Hematopoietic multipotent progenitor cell (in vitro differentiated cells): ENCODE data around the gene ZFP64. TPM values are rescaled to one million over a fixed set of nuclear protein-coding genes. Genes with fewer than 3 reads are reported as not detected.
A peak's percentile ranks its signal among the peaks of the same experiment; 100 is the strongest.

Source experiments
- DNase-seq, 3 donors: peaks; one replicate each; pipeline ENCODE4 v3.0.0-alpha.2; 2011 to 2015; ENCODE audit warnings: low read depth in 2 of 3, low spot score in 2 of 3
- total RNA-seq: library from RNA; depleted of rRNA; stranded (reverse); fragments of >200 nt; gene quantifications from one replicate; pipeline ENCODE4 v1.2.3, GENCODE V29; 2012

Gene ZFP64
- total RNA-seq, 1 donor, result 19.9 TPM

DNA sequence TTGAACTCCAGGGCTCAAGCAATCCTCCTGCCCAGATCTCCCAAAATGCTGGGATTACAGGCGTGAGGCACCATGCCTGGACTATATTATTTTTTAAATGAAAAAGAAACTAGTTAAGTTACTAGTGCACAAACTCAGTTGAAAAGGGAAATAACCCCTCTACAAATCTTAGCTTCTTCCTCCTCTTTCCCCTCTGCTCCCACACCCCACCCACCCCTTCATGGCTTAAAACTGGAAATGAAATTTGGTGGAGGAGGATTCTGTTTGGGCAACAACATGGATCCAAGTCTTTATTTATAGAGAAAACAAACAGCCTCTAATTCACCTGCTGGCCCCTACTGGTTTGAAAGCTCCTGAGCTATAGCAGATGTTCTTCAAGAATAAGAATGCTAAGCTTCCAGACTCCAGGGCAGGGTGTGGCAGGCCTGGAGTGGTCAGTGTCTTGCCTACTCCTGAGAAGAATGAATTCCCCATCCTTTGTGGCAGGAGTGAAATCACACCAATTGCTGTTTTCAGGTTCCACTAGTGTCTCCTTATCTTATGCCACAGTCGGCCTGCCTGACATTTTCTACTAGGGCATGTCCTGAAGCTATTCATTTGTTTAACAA lies 73.5 kb downstream of the ZFP64 start:
- DNase-seq, result no peak

DNA sequence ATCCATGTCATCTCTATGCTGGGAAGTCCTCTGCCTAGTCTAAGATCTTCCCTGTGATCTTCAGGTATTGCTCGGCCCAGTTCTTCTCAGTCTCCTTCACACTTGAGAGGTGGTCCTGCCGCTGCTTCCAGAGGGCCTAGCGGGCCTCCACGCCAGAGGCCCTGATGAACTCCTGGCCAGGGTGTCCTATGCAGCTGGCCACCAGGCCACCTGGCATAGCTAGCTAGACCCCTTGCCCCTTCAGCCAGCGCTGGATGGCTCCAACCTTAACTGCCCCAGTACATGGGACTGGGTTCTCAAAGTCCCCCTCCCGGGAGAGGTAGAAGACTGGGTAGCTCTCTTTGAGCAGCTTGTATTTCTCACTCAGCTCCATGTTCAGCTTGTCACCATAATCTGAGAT lies 81.1 kb downstream of the ZFP64 start:
- DNase-seq, result no peak

DNA sequence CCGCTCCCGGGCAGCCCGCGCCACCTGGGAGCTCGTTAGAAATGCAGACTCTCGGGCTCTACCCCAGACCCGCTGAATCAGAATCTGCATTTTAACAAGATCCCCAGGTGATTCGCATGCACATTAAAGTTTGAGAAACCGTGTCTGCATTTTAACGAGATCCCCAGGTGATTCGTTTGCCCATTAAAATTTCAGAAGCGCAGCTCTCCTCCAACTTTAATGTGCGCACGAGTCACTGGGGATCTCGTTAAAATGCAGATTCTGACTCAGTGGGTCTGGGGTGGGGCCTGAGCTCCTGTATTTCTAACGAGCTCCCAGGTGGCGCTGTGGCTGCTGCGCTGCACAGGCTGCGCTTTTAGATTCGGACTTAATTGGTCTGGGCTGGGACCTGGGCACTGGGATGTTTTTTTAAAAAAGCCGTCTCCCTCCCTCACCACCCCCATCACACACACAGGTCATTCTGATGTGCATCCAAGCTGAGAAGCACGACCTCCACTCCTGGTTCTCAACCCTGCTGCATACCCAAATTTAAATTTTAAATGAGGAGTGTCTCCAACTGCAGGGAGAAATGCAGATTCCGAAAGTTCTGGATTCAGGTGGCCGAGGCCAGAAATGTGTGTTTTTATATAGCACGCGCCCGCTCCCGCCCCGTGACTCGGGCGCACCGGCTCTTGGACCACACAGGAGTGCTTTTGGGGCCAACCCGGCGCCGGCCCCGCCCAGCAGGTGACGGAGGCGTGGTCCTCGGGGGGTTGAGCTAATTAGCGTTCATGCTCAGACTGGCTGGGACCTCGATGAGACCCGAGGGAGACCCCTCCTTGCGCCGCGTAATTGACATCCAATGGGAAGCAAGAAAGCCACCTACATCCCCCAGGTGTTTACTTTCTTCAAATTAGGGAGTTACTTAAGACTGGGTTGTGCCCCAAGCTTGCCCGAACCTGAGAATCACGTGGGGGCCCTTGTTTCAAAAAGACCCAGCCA lies 85.8 kb downstream of the ZFP64 start:
- no peak for DNase-seq

DNA sequence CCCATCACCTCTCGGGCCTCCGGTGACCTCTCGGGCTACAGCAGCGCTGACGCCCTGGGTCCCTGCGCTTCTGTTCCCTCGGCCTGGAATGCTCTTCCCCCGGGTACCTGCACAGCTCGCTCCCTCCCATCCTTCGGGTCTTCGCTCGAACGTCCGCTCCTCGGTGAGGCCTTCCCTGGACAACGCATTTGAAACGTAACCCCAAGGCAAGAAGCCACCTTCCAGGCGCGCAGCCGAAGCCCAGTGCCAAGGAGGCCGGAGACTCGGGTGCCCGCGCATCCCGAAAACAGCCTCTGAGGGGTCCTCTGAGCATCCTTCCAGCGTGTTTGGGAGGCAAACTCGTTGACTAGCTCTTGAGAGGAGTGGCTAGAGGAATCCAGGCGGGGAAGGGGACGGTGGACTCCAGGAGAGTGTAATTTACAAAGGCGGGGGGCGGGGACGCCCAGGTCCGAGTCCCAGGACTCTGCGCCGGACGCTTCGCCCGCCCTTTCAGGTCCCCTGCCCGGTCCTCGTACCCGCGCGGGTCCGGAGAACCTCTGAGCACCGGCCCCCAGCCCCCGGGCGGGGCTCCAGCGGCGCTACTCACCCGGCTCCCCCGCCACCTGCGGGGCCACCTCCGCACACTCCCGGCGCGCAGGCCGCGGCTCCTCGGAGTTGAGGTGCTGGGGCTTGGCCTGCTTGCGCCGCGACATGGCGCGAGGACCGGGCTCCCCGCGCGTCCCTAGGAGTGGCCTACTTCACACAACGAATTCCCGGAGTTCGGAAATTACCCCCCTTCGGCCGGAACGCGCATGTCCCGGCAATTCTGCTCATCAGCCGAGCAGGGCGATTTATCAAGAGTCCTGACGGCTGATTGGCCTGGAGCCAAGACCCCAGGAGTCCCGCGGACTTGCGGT lies 86.8 kb downstream of the ZFP64 start:
- no peak for DNase-seq

DNA sequence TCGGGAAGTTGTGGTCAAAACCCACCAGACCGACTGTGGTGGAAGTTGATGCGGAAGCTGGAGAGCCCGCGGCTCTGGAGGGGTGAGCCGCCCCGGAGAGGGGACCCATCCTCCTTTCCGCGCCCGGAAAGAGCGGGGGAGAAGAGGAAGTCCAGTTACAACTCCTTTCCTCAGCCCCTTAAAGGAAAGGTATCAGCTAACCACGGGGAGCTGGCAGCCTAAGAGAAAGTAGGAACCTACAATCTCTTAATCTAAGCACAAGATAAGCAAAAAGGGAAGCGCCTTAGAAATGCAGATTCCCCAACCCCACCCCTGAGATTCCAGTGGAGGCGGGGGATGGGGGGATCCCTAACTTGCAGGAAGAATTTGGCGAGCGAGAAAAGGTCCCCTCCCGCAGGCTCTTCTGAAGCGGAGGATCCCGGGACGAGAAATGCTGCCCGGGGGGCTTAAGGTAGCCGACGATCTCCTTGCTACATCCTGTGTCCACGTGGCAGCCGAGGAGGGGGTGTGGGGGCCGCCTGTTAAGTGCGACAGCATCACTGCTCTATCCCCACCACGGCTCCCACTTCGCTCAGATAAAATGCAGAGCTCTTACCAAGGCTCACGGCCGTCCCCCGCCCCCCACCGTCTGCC lies 87.5 kb downstream of the ZFP64 start:
- peak in 2 of 3 donors; percentile 78 to 90 for DNase-seq

DNA sequence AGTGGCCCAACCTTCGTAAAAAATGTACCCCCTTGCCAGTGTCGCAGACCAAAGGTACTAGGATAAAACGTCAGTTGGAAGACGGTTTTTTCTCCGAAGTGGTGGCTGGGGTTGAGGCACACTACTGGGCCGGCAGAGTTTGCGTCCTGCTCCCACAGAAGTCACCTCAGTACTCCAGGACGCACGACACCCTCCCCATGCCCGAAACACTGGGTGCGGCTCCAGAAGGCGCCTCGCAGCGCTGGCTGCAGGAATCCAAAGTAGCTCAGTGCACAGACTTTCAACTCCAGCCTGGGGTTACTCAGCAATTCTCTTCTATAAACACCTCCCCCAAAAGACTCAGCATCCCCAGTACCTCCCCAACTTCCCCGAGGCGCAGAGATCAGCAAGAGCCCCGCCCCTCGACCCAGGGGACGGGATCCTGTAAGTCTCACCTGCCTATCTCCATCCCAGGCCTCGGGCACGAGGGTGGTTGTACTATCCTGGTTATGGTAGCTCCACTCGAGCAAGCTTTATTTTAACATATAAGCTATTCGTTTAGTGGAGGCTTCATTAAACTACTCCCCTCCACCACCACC lies 88.2 kb downstream of the ZFP64 start:
- no peak for DNase-seq

DNA sequence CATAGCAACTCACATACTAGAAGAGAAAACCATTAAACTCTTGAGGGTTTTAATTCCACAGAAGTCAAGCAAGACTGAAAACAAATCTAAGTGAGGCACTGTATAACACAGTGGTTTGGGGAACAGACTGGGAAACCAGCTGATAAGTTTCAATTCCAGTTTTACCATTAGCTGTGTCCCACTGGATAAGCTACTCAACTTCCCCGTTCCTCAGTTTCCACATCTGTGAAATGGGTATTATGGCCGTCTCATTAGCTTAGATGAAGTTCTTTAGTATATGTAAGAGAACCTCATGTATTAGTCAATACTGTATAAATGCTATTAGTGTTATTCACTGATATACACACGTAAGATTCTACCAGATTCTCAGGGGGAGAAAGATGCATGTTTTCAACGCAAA lies 89.0 kb downstream of the ZFP64 start:
- no peak for DNase-seq

DNA sequence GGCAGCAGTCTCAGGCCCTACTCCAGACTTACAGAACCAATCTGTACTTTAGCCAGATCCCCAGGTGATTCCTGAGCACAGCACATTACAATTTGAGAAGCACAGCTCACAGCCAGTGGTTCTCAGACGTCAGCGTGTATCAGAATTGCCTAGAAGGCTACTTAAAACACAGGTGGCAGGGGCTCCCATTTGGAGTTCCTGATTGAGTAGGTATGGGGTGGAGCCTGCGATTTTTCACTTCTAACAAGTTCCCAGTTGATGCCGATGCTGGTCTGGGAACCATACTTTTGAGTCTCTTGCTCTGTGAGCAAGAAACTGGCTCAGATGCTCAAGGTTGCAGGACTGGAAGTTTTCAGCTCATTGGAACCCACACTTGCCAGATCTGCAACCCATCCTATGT lies 89.5 kb downstream of the ZFP64 start:
- no peak for DNase-seq
